WTC11 (cell line): Measurements from ENCODE around the gene ATF5.

ENCODE experiments used
- CTCF ChIP-seq: fragments of 200-600 bp; IDR thresholded peaks from 2 replicates; pipeline ENCODE4 v1.8.0; 2022; ENCODE audit warnings: antibody characterized with exemption
- E2F4 ChIP-seq: sonication (generic); formaldehyde crosslinking; IDR thresholded peaks from 2 replicates; pipeline ENCODE4 v1.8.1; 2022; ENCODE audit warnings: low read depth, mild to moderate bottlenecking, moderate library complexity, missing genetic modification reagents, borderline replicate concordance
- USF2 ChIP-seq: sonication (generic); formaldehyde crosslinking; IDR thresholded peaks from 2 replicates; pipeline ENCODE4 v1.8.1; 2023; ENCODE audit warnings: mild to moderate bottlenecking, missing genetic modification reagents, moderate library complexity

DNA sequence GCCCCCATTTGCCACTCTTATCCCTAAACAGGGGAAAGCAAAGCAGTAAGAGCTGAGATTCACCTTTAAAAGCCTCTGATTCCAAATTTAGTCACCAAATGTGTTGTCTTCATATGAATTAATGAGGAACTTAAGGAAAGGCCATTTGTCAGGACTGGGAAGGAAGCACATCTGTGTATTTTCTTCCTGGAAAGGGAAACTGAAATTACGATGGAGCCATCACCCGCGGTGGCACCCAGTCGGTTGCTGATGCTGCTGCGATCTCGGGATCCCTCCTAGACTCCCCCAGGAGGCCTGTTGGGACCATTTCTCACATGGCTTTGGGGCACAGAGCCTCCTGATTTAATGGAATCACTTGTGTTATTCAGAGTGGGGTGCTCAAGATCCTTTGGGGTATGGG is 24.9 kb upstream of the ATF5 start:
- TF ChIP-seq CTCF (no peak), E2F4 (no peak), USF2 (no peak)
